Cardiac muscle cell (in vitro differentiated cells and primary cell): ENCODE data around the gene BAK1. TPM values are rescaled to one million over a fixed set of nuclear protein-coding genes. Genes with fewer than 3 reads are reported as not detected.
A peak's percentile ranks its signal among the peaks of the same experiment; 100 is the strongest.

Experiments used
- DNase-seq, 2 donors: peaks; one replicate each; pipeline versions ENCODE4 v3.0.0 to v3.0.0-alpha.2; 2010 to 2017; ENCODE audit warnings: low read depth in 1 of 2, low spot score in 1 of 2
- H3K27ac ChIP-seq: fragments of 200-600 bp; sonication (generic); 2 replicates; pipeline ENCODE4 v1.5.1; 2016
- H3K27me3 ChIP-seq: fragments of 200-600 bp; sonication (generic); 2 replicates; pipeline ENCODE4 v1.6.0; 2016; ENCODE audit warnings: control low read depth
- H3K36me3 ChIP-seq: fragments of 200-600 bp; sonication (generic); 2 replicates; pipeline ENCODE4 v1.5.1; 2016; ENCODE audit warnings: control low read depth
- H3K4me1 ChIP-seq: fragments of 200-600 bp; sonication (generic); 2 replicates; pipeline ENCODE4 v1.8.1; 2017; ENCODE audit warnings: low read depth, mild to moderate bottlenecking, mixed run types
- H3K4me3 ChIP-seq: fragments of 200-600 bp; sonication (generic); 2 replicates; pipeline ENCODE4 v1.5.1; 2016; ENCODE audit warnings: mild to moderate bottlenecking
- H3K9me3 ChIP-seq: fragments of 200-600 bp; sonication (generic); 2 replicates; pipeline ENCODE4 v1.5.1; 2017; ENCODE audit warnings: low read depth, mild to moderate bottlenecking, control low read depth
- polyA plus RNA-seq: library from polyadenylated mRNA; unstranded; fragments of >200 nt; fragmentation: Nextera tagmentation; extraction: Ambion mirVana; gene quantifications from 2 replicates; pipeline ENCODE4 v1.2.1, GENCODE V29; 2016
- total RNA-seq: library from RNA; depleted of rRNA; stranded (reverse); fragments of >200 nt; gene quantifications from 2 replicates; pipeline ENCODE4 v1.2.3, GENCODE V29; 2016
- TF ChIP-seq, protein P1 (sequence below): IDR thresholded peaks from 2 replicates; pipeline ENCODE4 v1.5.1; 2012; ENCODE audit warnings: low read depth, mild to moderate bottlenecking, low read length

The BAK1 gene
- total and polyA plus RNA-seq, 2 experiments from 2014 or later: 39.0 to 85.3 TPM

DNA sequence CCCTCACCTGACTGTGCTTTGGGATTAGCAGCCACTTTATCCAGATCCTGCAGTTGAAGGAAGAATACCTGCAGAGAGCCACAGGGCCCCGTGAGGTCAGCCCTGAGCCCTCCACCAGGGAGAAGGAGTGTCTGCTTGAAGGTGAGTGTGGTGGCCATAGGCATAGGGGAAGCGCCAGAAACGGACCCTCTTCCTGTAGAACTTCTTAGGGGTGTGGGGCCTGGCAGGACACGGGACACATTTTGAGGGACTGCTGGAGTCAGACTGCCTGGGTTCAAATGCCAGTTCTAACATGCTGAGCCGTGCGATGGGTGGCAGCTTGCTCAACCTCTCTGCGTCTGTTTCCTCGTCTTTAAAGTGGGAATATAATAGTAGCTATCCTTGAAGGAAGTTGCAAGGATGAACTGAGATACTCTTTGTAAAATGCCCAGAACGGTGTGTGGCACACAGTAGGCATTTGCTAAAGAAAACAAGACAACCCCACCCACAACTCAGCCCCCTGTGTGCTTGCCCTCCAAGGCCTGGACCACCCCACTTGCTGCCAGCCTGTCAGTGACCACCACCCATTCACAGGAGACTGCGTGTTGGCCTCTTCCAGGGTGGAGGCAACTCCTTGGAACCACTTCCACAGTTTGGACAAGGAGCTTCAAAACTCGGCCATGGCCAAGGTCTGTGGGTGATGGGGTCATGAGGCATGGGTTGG, 4.8 kb upstream of the BAK1 start:
- Histone ChIP-seq H3K4me1 (peaks cover 2% of the 10 kb centered on the region), H3K27ac (no peak overlapping the region), H3K9me3 (no peaks in the 10 kb centered on the region), H3K4me3 (no peak overlapping the region), H3K27me3 (no peaks in the 10 kb centered on the region), H3K36me3 (no peaks in the 10 kb centered on the region)
- no peak for DNase-seq
- TF ChIP-seq, protein P1, sequence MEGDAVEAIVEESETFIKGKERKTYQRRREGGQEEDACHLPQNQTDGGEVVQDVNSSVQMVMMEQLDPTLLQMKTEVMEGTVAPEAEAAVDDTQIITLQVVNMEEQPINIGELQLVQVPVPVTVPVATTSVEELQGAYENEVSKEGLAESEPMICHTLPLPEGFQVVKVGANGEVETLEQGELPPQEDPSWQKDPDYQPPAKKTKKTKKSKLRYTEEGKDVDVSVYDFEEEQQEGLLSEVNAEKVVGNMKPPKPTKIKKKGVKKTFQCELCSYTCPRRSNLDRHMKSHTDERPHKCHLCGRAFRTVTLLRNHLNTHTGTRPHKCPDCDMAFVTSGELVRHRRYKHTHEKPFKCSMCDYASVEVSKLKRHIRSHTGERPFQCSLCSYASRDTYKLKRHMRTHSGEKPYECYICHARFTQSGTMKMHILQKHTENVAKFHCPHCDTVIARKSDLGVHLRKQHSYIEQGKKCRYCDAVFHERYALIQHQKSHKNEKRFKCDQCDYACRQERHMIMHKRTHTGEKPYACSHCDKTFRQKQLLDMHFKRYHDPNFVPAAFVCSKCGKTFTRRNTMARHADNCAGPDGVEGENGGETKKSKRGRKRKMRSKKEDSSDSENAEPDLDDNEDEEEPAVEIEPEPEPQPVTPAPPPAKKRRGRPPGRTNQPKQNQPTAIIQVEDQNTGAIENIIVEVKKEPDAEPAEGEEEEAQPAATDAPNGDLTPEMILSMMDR: no peak

DNA sequence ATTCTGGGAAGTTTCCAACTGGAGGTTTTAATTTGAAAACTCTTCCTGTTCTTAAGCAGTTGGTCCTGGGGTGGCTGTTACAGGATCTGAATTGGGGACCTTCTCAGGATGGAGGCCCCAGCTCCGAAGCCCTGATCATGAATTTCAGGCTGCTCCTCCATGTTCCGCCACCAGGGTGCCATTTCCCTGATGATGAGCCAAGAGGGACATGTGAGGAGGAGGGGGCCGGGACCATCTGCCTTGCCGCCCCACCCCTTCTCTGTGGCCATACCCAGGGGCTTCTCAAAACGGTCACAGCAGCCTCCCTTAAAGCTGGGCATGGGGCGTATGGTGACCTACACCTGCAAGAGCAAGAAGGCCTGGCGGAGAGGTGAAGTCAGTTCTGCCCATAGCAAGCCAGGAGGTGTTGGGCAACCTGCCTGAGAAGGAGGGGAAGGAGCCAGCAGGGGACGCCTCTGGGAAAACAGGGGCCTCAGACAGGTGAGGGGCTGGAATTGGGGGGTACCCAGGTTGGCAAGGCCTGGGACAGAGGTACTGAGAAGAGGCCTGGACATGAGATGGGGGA, 3.6 kb upstream of the BAK1 start:
- Histone ChIP-seq H3K9me3 (no peaks in the 10 kb centered on the region), H3K4me3 (no peak overlapping the region), H3K4me1 (peaks cover 6% of the 10 kb centered on the region), H3K36me3 (no peaks in the 10 kb centered on the region), H3K27me3 (no peaks in the 10 kb centered on the region), H3K27ac (no peak overlapping the region)
- DNase-seq: no peak
- TF ChIP-seq, protein P1: peak; percentile 46

DNA sequence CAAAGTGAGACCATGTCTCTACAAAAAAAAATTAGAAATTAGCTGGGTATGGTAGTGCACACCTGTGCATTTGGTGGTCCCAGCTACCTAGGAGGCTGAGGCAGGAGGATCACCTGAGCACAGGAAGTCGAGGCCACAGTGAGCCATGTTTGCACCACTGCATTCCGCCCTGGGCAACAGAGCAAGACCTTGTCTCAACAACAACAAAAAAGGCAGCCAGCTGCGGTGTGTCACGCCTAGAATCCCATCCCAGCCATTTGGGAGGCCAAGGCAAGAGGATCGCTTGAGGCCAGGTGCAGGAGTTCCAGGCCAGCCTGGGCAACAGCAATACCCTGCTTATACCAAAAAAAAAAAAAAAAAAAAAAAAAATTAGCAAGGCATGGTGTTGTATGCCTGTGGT, 1.1 kb upstream of the BAK1 start:
- TF ChIP-seq, protein P1: no peak
- no peak for DNase-seq
- H3K4me3 ChIP-seq: no peak overlapping the region
- H3K27ac ChIP-seq: no peak overlapping the region
- peaks cover 4% of the 10 kb centered on the region for H3K36me3 ChIP-seq
- H3K9me3 ChIP-seq: no peaks in the 10 kb centered on the region
- H3K27me3 ChIP-seq: no peaks in the 10 kb centered on the region
- H3K4me1 ChIP-seq: peaks cover 7% of the 10 kb centered on the region

DNA sequence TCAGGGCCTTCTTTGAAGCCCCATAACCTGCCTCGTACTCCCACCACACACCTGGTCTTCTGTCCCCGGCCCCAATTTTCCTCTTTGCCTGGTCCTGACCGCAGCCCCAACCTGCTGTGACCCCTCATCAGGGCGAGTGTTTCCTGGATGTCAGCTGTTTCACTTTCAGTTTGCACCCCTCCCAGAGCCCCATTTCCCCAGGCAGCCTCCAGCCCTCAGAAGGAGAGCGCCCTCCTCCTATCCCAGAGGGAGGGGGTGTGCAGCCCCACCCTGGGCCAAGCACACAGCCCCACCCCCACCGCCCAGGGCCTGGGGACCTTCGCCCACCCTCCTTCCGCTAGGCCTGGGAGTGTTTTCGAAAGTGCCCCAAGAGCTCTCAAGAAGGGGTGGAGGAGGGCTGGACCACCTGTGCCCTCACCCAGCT, 1.5 kb downstream of the BAK1 start:
- H3K27ac ChIP-seq: no peak overlapping the region
- TF ChIP-seq, protein P1: no peak
- H3K4me3 ChIP-seq: no peak overlapping the region
- no peaks in the 10 kb centered on the region for H3K27me3 ChIP-seq
- no peaks in the 10 kb centered on the region for H3K9me3 ChIP-seq
- peaks cover 7% of the 10 kb centered on the region for H3K4me1 ChIP-seq
- DNase-seq: no peak
- peaks cover 18% of the 10 kb centered on the region for H3K36me3 ChIP-seq

DNA sequence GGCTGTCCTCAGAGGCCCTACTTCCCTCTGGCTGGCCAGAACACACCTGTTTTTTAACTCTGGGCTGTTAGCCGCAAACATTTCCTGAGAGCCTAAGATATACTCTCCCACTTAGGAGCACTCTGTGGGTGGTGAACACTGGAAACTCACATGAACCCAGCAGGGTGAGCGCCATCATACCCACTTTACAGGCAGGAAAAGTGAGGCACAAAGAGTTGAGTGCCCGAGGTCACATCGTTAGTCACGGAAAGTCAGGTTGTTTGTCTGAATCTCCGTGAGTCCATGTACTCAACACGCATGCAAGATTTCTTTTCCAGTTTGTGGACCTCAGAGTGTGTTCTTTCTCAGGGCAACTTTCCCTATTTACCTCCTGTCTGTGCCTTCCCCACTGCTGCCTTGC, 1.9 kb downstream of the BAK1 start:
- Histone ChIP-seq H3K36me3 (peaks cover 18% of the 10 kb centered on the region), H3K27me3 (no peaks in the 10 kb centered on the region), H3K4me1 (peaks cover 7% of the 10 kb centered on the region), H3K27ac (no peak overlapping the region), H3K9me3 (no peaks in the 10 kb centered on the region), H3K4me3 (no peak overlapping the region)
- no peak for DNase-seq
- TF ChIP-seq, protein P1: no peak
